LoVo (cell line): ENCODE measurements around the gene LRRC51.

Source experiments
- DNase-seq: peaks from one replicate; pipeline ENCODE4 v3.0.0-alpha.2; 2016; ENCODE audit warnings: low spot score

Gene LRRC51

GRCh38 chr11:72080326-72081183 lies at the start of gene LRRC51, which contains the start of gene NUMA1:
TSS of gene LRRC51 (plus strand) at chr11:72080850. CDS start at chr11:72089084, 8,234 bp downstream.
TSS of gene NUMA1 (minus strand) at chr11:72080542. CDS start at chr11:72035943, 44,599 bp downstream.
- DNase-seq, result peak; percentile 100

GRCh38 chr11:72036687-72037086 lies 44.0 kb upstream of the LRRC51 start:
- no peak for DNase-seq

- DNase-seq, result no peak
Observed at GRCh38 chr11:72037554-72038311, 42.9 kb upstream of the LRRC51 start.

GRCh38 chr11:72038491-72038890 lies 42.2 kb upstream of the LRRC51 start:
- no peak for DNase-seq

- peak; percentile 65 for DNase-seq
Observed at GRCh38 chr11:72039031-72039855, 41.4 kb upstream of the LRRC51 start.

- DNase-seq, result no peak
Observed at GRCh38 chr11:72039856-72040401, 40.7 kb upstream of the LRRC51 start.

GRCh38 chr11:72040491-72041363 lies 39.9 kb upstream of the LRRC51 start:
- DNase-seq, result peak; percentile 83

- peak; percentile 41 for DNase-seq
Observed at GRCh38 chr11:72041364-72042063, 39.1 kb upstream of the LRRC51 start.

GRCh38 chr11:72042064-72042745 lies 38.4 kb upstream of the LRRC51 start:
- DNase-seq, result no peak

- no peak for DNase-seq
Observed at GRCh38 chr11:72045849-72046248, 34.8 kb upstream of the LRRC51 start.

GRCh38 chr11:72048766-72049460 lies 31.7 kb upstream of the LRRC51 start:
- no peak for DNase-seq

- DNase-seq, result no peak
Observed at GRCh38 chr11:72058416-72059034, 22.1 kb upstream of the LRRC51 start.

GRCh38 chr11:72061739-72062396 lies 18.8 kb upstream of the LRRC51 start:
- no peak for DNase-seq

- no peak for DNase-seq
Observed at GRCh38 chr11:72066855-72067254, 13.8 kb upstream of the LRRC51 start.

GRCh38 chr11:72067266-72067665 lies 13.4 kb upstream of the LRRC51 start:
- DNase-seq, result no peak

GRCh38 chr11:72067676-72068075 lies 13.0 kb upstream of the LRRC51 start:
- no peak for DNase-seq

- no peak for DNase-seq
Observed at GRCh38 chr11:72069200-72069599, 11.4 kb upstream of the LRRC51 start.

- DNase-seq, result peak; percentile 67
Observed at GRCh38 chr11:72069787-72070251, 10.8 kb upstream of the LRRC51 start.
